Liver (tissue), 3 donors: ENCODE data around the gene STING1.

ENCODE experiments used
- EGR1 ChIP-seq, 2 donors: IDR thresholded peaks; 2 replicates each; pipeline ENCODE4 v1.6.1; 2016 to 2018; ENCODE audit warnings: antibody characterized with exemption in 2 of 2, low read depth in 2 of 2
- FOXA1 ChIP-seq: IDR thresholded peaks from 2 replicates; pipeline ENCODE4 v1.6.1; 2016; ENCODE audit warnings: antibody characterized with exemption
- HNF4G ChIP-seq: IDR thresholded peaks from 2 replicates; pipeline ENCODE4 v1.6.1; 2016; ENCODE audit warnings: antibody characterized with exemption
- NR2F2 ChIP-seq: IDR thresholded peaks from 2 replicates; pipeline ENCODE4 v1.6.1; 2016; ENCODE audit warnings: antibody characterized with exemption
- RAD21 ChIP-seq, 2 donors: IDR thresholded peaks; 2 replicates each; pipeline ENCODE4 v1.6.1; 2016; ENCODE audit warnings: antibody characterized with exemption in 2 of 2, mild to moderate bottlenecking in 2 of 2
- TAF1 ChIP-seq: conservative IDR thresholded peaks from 2 replicates; pipeline ENCODE4 v1.6.1; 2016; ENCODE audit warnings: antibody characterized with exemption, mild to moderate bottlenecking
- YY1 ChIP-seq: IDR thresholded peaks from 2 replicates; pipeline ENCODE4 v1.6.1; 2016; ENCODE audit warnings: antibody characterized with exemption, mild to moderate bottlenecking
- TF ChIP-seq, protein P1 (sequence below): fragments of 150-350 bp; IDR thresholded peaks from 2 replicates; pipeline ENCODE4 v1.5.1; 2017; ENCODE audit warnings: improper control_type of control experiment, low read depth, low read length; ENCODE audit not compliant: missing input control
- TF ChIP-seq, protein P2 (sequence below): IDR thresholded peaks from 2 replicates; pipeline ENCODE4 v1.6.1; 2016; ENCODE audit warnings: antibody characterized with exemption
- TF ChIP-seq, protein P3 (sequence below): IDR thresholded peaks from 2 replicates; pipeline ENCODE4 v1.6.1; 2016; ENCODE audit warnings: antibody characterized with exemption
- TF ChIP-seq, protein P4 (sequence below): IDR thresholded peaks from 2 replicates; pipeline ENCODE4 v1.6.1; 2016; ENCODE audit warnings: antibody characterized with exemption
- donor health status: healthy.
- donor health status: healthy.

DNA sequence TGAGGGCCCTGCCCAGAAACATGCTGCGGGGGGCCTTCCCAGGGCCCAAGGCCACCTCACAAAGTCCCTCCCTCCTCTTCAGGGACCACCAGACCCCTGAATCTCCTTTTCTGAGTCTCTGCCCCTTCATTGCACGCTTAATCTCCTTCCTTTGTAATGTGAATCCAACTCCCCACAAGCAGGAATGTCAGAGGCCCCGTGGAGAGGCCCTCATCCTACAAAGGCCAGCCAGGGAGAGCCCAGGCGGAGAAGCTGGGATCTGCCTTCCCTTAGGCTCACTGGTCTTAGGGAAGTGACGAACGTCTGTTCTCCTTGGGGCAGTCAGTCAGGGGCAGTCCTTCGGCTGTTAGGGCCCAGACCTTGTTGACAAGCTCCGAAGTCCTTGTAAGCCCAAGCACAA lies 9.5 kb downstream of the STING1 start:
- TF ChIP-seq, protein P1, sequence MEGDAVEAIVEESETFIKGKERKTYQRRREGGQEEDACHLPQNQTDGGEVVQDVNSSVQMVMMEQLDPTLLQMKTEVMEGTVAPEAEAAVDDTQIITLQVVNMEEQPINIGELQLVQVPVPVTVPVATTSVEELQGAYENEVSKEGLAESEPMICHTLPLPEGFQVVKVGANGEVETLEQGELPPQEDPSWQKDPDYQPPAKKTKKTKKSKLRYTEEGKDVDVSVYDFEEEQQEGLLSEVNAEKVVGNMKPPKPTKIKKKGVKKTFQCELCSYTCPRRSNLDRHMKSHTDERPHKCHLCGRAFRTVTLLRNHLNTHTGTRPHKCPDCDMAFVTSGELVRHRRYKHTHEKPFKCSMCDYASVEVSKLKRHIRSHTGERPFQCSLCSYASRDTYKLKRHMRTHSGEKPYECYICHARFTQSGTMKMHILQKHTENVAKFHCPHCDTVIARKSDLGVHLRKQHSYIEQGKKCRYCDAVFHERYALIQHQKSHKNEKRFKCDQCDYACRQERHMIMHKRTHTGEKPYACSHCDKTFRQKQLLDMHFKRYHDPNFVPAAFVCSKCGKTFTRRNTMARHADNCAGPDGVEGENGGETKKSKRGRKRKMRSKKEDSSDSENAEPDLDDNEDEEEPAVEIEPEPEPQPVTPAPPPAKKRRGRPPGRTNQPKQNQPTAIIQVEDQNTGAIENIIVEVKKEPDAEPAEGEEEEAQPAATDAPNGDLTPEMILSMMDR = no peak
- no peak for TF ChIP-seq YY1
- no peak for TF ChIP-seq TAF1
- TF ChIP-seq EGR1 (IDR thresholded peaks at IDR 0.05; ENCODE audit: low read depth in 2 of 2) = no peak
- TF ChIP-seq, protein P2, sequence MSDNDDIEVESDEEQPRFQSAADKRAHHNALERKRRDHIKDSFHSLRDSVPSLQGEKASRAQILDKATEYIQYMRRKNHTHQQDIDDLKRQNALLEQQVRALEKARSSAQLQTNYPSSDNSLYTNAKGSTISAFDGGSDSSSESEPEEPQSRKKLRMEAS = no peak
- no peak for TF ChIP-seq NR2F2
- no peak for TF ChIP-seq FOXA1
- TF ChIP-seq RAD21 (IDR thresholded peaks at IDR 0.05) = no peak
- no peak for TF ChIP-seq HNF4G
- TF ChIP-seq, protein P3, sequence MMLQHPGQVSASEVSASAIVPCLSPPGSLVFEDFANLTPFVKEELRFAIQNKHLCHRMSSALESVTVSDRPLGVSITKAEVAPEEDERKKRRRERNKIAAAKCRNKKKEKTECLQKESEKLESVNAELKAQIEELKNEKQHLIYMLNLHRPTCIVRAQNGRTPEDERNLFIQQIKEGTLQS = no peak
- TF ChIP-seq, protein P4, sequence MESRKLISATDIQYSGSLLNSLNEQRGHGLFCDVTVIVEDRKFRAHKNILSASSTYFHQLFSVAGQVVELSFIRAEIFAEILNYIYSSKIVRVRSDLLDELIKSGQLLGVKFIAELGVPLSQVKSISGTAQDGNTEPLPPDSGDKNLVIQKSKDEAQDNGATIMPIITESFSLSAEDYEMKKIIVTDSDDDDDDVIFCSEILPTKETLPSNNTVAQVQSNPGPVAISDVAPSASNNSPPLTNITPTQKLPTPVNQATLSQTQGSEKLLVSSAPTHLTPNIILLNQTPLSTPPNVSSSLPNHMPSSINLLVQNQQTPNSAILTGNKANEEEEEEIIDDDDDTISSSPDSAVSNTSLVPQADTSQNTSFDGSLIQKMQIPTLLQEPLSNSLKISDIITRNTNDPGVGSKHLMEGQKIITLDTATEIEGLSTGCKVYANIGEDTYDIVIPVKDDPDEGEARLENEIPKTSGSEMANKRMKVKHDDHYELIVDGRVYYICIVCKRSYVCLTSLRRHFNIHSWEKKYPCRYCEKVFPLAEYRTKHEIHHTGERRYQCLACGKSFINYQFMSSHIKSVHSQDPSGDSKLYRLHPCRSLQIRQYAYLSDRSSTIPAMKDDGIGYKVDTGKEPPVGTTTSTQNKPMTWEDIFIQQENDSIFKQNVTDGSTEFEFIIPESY = no peak
